Activated gamma-delta T cell treated with Interleukin-2 at 50 U/mL for 16 hours (primary cell): ENCODE results near the gene IL1RAPL1.

Experiments used
- DNase-seq: peaks from one replicate; pipeline ENCODE4 v3.0.0-alpha.2; 2020

IL1RAPL1 gene

DNA sequence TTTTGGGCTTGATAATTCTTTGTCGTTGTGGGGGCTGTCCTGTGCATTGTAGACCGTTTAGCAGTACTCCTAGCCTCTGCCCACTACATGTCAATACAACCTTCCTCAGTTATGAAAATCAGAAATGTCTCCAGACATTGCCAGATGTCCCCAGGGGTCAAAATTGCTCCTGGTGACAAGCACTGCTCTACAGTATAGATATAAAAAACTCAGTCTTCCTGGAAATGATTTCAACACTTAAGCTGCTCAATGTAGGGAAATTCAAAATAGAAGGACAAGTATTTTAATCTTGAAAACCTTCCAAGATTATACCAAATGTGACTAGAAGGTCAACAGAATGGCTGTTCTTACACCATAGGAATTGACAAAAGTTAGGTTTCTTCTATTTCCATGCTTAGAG is 1339.4 kb downstream of the IL1RAPL1 start:
- no peak for DNase-seq

DNA sequence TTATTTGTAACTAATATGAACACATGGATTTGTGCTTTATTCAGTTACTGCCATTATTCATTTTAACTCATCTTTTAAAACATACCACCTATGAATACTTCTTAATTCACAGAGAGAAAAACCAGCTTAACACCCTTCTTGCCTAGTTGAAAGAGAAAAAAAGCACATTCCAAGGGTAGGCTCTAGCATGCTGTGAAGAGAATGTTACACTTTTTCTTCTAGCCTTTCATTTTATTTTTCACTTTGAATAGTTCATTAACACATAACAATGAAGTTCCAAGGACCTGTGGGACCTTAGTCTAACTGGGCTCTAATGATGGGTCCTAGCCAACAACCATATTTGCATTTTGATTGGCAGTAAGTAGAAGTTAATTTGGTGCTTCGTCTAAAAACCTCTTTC is 1348.2 kb downstream of the IL1RAPL1 start:
- DNase-seq, result no peak

DNA sequence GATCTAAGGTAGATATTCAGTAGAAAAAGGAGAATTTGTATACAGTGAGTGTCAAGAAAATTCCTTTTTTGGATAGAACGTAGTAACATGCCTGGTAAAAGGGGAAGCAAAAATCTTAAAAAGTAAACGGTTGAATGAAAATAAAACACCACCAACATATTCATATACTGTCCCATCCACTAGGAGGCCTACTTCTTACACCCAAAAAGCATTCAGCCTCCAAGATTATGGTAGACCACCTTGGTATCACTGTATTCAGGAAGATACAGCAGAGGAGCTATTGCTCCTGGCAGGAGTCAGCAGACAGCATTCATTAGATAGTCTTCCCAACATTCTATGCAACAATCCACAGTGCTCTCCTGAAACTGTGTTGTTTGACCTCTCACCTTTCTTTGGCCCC is 1353.5 kb downstream of the IL1RAPL1 start:
- no peak for DNase-seq

DNA sequence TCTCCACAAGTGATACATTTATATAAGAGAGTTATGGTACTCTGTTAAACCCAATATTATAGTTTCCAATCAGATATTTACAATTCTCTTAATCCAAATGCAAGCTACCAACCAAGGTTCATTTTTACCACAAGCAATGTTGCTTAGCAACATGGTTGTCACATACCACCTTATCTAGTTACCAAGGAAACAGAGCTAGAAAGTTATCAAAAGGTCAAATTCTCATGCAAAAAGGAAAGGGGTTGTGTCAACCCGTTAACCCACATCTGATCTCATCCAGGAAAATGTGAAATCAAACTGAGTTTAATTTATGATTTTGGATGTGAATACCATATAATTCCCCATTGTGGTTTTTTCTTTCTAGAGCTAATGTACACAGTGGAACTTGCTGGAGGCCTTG is 1354.0 kb downstream of the IL1RAPL1 start:
- DNase-seq, result no peak

DNA sequence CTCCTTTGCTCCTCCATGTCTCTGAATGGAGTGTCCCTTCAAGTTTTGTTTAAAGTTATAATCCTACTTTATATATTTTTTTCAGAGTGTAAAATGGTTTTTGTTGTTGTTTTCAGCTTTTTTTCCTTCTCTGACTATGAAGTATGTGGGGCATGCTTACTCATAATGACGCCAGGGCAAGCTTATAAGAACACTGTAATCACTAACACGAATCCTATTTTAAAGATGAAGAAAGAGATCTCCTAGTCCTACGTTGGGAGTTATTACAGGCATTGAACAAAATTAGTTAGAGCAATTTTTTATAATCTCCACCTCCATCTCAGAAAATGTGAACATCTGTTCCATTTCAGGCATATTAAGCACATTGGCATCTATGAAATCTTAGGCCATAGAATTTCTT is 1360.0 kb downstream of the IL1RAPL1 start:
- no peak for DNase-seq

DNA sequence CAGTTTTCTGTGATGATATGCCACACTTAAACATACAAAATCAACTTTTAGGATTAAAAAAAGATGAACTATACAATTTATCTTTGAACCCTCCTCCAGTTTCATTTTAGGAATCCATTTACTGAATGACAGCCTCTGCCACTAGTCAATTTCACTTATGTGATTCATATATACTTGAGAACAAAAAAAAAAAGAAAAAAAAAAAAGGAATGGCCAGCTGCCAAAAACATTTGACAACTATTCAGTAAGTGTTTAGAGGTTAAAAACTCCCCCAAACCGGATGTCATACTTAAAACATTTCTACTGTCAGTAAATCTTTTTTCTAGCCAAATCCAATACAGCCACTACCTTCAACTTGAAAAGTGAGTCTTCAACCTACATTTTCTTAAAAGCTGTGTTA is 1361.4 kb downstream of the IL1RAPL1 start:
- DNase-seq, result no peak

DNA sequence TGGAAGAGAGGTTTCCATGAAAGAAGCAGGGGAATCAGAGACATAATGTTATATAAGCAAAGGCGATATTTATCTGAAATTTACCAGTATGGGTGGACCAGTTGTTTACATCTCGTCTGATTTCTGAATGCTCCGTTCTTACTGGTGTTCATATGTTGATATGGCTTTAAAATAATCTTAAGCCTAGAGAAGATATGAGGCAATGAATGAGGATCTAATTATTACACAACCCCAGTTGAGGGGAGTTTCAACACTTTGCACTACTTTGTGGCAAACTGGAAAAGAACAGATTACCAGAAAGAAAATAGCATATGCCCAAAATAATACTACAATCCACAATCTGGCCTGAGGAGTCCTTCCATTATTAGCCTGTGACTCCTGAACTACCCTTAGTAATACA is 1364.8 kb downstream of the IL1RAPL1 start:
- DNase-seq, result no peak

DNA sequence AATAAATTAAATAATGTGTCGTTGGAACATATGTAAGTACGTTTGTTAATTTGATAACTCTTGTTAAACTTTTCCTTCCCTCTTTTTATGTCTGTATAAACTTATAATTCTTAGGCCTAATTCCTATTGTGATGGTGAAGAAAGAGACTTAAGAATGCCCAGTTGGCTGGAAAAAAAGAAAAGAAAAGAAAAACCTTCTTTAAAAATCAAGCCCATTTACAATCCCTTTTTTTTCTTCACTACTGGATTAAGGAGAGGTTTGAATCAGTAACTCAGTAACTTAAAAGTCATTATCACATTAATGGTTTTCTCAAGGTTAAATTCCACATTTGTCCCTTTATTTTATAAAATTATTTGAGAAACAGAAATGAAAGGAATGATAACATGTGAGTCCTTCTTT is 1374.8 kb downstream of the IL1RAPL1 start:
- DNase-seq, result no peak

DNA sequence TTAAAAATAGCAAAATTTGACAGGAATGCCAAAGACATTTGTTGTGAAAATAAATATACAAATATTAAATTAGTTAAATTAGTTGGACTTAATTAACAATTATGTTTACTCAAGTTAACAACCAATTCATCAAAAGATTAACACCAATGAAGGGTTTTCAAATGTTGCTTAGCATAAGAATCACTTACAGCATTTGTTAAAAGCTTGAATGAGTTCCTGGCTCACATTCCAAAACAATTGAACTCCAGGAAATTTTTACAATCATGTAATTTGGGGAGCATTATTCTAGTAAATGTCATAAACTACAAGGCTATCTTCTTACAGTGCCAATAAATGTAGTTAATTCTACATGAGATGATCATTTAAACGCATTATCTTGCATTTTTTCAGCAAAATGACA is 1378.4 kb downstream of the IL1RAPL1 start:
- no peak for DNase-seq

DNA sequence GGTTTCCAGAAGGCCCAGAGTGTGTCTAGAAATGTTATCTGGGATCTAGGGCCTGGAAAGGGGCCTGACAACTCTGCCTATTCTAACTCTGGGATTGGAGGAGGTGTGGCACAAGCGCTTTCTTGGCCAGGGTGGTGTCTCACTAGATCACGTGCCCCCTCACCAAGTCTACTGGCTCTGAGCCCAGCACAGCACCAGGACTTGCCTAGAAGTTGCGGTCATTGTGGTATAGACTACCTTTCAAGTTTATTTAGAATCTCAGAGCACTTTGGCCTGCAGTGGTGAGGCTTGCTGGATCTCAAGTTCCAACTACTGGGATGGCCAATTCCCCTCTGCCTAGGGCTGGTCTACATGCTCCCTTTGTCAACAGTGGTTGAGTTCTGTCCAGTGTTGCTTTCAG is 1404.8 kb downstream of the IL1RAPL1 start:
- DNase-seq, result no peak

DNA sequence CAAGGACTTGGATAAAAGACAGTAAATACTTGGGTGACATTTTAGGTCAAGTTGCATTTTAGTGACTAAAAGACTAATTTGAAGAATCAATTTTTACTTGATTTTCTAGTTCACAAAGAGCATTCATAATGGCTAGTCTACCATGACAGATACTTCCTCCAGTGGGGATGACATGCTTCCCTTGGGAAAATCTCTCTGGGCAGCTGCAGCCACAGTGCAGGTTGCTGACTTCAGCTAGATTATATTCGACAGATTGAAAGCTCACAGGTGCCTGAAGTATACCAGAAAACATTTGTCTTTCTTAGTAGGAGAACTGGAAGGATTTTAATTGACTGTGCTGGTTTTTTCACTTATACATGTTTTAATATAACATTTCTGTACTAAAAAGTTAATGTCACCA is 1418.6 kb downstream of the IL1RAPL1 start:
- no peak for DNase-seq
